Activated gamma-delta T cell treated with Interleukin-2 at 50 U/mL for 16 hours (primary cell): ENCODE results near the gene ANKRD66.

ENCODE experiments used
- DNase-seq: peaks from one replicate; pipeline ENCODE4 v3.0.0-alpha.2; 2020

The ANKRD66 gene

GRCh38 chr6:46792635-46793034, 45.9 kb downstream of the ANKRD66 start:
- DNase-seq = no peak

- no peak for DNase-seq
Observed at GRCh38 chr6:46793138-46793537, 46.4 kb downstream of the ANKRD66 start, which contains the start of gene MEP1A. Gene MEP1A (plus strand): TSS chr6:46793389. CDS start chr6:46793399, 10 bp downstream.

GRCh38 chr6:46794068-46794467, 47.3 kb downstream of the ANKRD66 start:
- no peak for DNase-seq

- no peak for DNase-seq
Observed at GRCh38 chr6:46795816-46796215, 49.1 kb downstream of the ANKRD66 start.

- no peak for DNase-seq
Observed at GRCh38 chr6:46796848-46797580, 50.3 kb downstream of the ANKRD66 start.

GRCh38 chr6:46799657-46800056, 52.9 kb downstream of the ANKRD66 start:
- DNase-seq = no peak

GRCh38 chr6:46808806-46809205, 62.1 kb downstream of the ANKRD66 start:
- no peak for DNase-seq
